Mucosa of descending colon (tissue), 3 donors: Measurements from ENCODE around the gene WNT3. TPM values are rescaled to one million over a fixed set of nuclear protein-coding genes. Genes with fewer than 3 reads are reported as not detected.
"Not testable (repeated sequence)": the region's sequence is repeated elsewhere in the genome, so short reads cannot be mapped to it uniquely, and the experiment has no call there.

Experiments used
- ATAC-seq: fragments of 200-7000 bp; cut with Tn5 transposase; one replicate; pipeline ENCODE4 v1.9.1; 2020; ENCODE audit warnings: mild to moderate bottlenecking, moderate library complexity
- DNase-seq, 3 donors: peaks; one replicate each; pipeline ENCODE4 v3.0.0-alpha.2; 2020
- H3K36me3 ChIP-seq: fragments of 200-600 bp; one replicate; pipeline ENCODE4 v1.8.0; 2021; ENCODE audit warnings: low read depth, mild to moderate bottlenecking
- H3K4me1 ChIP-seq: fragments of 200-600 bp; one replicate; pipeline ENCODE4 v1.8.0; 2021; ENCODE audit warnings: low read depth, mild to moderate bottlenecking
- H3K4me3 ChIP-seq: fragments of 200-600 bp; one replicate; pipeline ENCODE4 v1.8.0; 2021; ENCODE audit warnings: mild to moderate bottlenecking
- H3K9me3 ChIP-seq: fragments of 200-600 bp; one replicate; pipeline ENCODE4 v1.8.0; 2021; ENCODE audit warnings: mild to moderate bottlenecking
- CTCF ChIP-seq: fragments of 200-600 bp; IDR thresholded peaks from one replicate; pipeline ENCODE4 v1.8.0; 2022; ENCODE audit warnings: antibody characterized with exemption, mild to moderate bottlenecking
- intact Hi-C, 2 donors: fragments of 100-400 bp; cut with DNase I in 1 of 2; cut with micrococcal nuclease in 1 of 2; formaldehyde crosslinking; loops; one replicate each; pipeline versions ENCODE4 v1.11.0 to v1.11.1; 2022; cut with DNase I, micrococcal nuclease
- total RNA-seq, 3 donors: library from RNA; stranded (reverse); fragmentation: NEBNext Ultra II Directional in 2 of 3; extraction: Animal tissue kit (Norgen Biotek cat#: 25700) in 2 of 3; gene quantifications; one replicate each; pipeline versions ENCODE4 v1.2.1 to v1.2.4, GENCODE V29; 2021 to 2023
- donor health status: DM: no; HTN: no; CAD: no; lungs with moderate emphysema.
- donor health status: DM: no; HTN: no; CAD: no.
- donor health status: DM: no; HTN: yes; CAD: no.

Gene WNT3
- total RNA-seq, 3 donors from 2014 or later, result 0.29 to 1.1 (median 0.41) TPM

GRCh38 chr17:46841561-46842379 is 23.3 kb upstream of the WNT3 start:
- no peaks in the 10 kb centered on the region for H3K36me3 ChIP-seq
- no peak overlapping the region for H3K4me3 ChIP-seq
- peaks cover 4% of the 10 kb centered on the region for H3K4me1 ChIP-seq
- H3K9me3 ChIP-seq, result peaks cover 9% of the 10 kb centered on the region
- DNase-seq, result peak in 2 of 3 donors; percentile 21 to 40
- peak; percentile 67 for ATAC-seq
- intact Hi-C loops, result no loop called here
- TF ChIP-seq CTCF, result peak; percentile 60

GRCh38 chr17:46840596-46840995 is 22.1 kb upstream of the WNT3 start:
- H3K4me3 ChIP-seq, H3K4me1 ChIP-seq, H3K9me3 ChIP-seq, H3K36me3 ChIP-seq, intact Hi-C loops, DNase-seq, ATAC-seq: not testable (repeated sequence)

GRCh38 chr17:46839211-46839610 is 20.7 kb upstream of the WNT3 start:
- Histone ChIP-seq H3K9me3 (peaks cover 9% of the 10 kb centered on the region), H3K36me3 (no peaks in the 10 kb centered on the region), H3K4me1 (peaks cover 4% of the 10 kb centered on the region), H3K4me3 (no peak overlapping the region)
- DNase-seq (no peak), ATAC-seq (no peak)
- TF ChIP-seq CTCF, result no peak
- intact Hi-C loops, result no loop called here

DNA sequence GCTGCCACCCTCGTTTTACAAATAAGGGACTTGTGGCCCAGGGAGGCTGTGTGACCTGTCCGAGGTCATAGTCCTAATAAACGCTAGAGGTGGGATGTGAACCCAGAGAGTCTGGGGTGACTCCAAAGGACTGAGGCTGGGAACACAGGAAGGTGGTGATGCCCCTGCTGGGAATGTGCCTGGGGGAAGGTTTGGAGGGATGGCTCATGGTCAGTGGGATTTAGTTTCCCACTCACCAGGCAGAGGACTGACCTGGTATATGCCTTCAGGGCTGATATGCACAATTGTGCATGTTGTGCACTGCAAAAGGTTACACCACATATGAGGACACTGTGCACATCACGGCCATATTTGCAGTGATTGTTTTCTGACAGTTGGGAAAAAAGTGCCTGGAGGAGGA is 19.0 kb upstream of the WNT3 start:
- no peaks in the 10 kb centered on the region for H3K36me3 ChIP-seq
- no peak for TF ChIP-seq CTCF
- H3K9me3 ChIP-seq, result no peaks in the 10 kb centered on the region
- peaks cover 4% of the 10 kb centered on the region for H3K4me1 ChIP-seq
- ATAC-seq (no peak), DNase-seq (no peak)
- H3K4me3 ChIP-seq, result no peak overlapping the region
- intact Hi-C loops, result no loop called here

- no peak for TF ChIP-seq CTCF
- no peak for DNase-seq
- no peak for ATAC-seq
- no peaks in the 10 kb centered on the region for H3K4me1 ChIP-seq
- no peaks in the 10 kb centered on the region for H3K9me3 ChIP-seq
- H3K36me3 ChIP-seq, result no peaks in the 10 kb centered on the region
- no peak overlapping the region for H3K4me3 ChIP-seq
- intact Hi-C loops, result no loop called here
Observed at GRCh38 chr17:46836500-46836899, 18.0 kb upstream of the WNT3 start.

GRCh38 chr17:46834846-46835245 is 16.4 kb upstream of the WNT3 start:
- Histone ChIP-seq H3K4me3 (no peak overlapping the region), H3K36me3 (no peaks in the 10 kb centered on the region), H3K4me1 (no peaks in the 10 kb centered on the region), H3K9me3 (no peaks in the 10 kb centered on the region)
- no peak for TF ChIP-seq CTCF
- ATAC-seq, result no peak
- DNase-seq, result no peak
- intact Hi-C loops, result no loop called here
